Activated CD8-positive, alpha-beta memory T cell treated with anti-CD3 and anti-CD28 coated beads, Interleukin-2, amount 50 U/mL, for 48 hours (primary cell): Measurements from ENCODE around the gene AP1S2.

ENCODE experiments used
- DNase-seq: peaks from one replicate; pipeline ENCODE4 v3.0.0-alpha.2; 2020

The AP1S2 gene

DNA sequence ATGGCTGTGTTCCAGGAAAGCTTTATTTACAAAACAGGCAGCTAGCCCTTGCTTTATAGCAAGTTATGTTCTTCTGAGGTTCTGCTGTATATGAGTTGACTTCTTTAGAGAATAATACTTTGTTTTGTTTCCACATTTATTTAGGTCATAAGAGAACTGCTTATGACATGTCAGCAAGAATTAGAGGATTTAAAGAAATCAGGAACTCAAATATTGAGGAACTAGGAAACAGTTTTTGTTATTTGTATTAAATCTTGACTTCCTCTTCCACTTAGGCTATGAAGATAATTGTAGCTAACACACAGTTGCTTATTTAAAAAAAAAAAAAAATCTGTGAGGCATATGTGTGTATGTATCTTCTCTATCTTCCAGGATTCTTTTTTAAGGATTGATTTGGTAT lies 50.0 kb downstream of the AP1S2 start:
- DNase-seq: no peak

DNA sequence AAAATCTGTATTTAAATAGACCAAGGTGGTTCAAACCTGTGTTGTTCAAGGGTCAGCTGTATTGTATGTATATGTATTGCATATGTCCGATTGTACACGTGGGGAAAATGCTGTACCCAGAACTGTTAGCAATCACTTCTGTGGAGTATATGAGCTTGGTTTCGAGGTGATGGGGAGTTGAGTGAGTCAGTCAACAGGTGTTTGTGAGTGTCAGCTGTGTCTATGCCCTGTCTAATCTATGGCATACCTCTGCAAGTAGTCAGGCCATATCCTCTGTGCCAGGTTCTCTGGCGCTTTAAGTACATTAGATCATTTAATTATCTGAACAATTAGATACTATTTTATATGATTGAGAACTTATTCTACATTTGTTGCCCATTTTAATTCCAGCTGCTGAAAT lies 56.9 kb downstream of the AP1S2 start:
- no peak for DNase-seq

DNA sequence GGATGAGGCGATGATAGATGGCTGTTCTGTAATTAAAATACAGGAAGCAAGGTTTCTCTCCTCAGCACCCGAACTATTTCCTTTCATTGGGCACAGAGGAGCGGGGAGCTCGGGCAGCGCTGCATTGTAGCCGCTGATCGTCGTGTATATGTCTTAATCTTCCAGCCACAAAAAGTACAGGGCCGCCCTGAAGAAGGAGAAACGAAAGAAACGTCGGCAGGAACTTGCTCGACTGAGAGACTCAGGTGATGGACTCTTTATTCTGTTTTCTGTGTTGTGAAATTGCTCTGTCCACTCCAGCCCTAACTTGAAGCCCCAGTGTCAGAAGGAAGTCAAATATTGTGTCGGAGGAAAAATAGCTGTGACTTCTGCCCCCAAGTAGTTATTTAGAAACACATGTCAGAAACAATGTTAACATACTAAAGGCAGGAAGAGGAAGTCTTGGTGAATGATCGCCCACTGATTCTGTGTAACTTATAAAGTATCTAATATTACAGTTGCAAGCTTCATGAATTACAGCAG lies 63.8 kb downstream of the AP1S2 start:
- no peak for DNase-seq

DNA sequence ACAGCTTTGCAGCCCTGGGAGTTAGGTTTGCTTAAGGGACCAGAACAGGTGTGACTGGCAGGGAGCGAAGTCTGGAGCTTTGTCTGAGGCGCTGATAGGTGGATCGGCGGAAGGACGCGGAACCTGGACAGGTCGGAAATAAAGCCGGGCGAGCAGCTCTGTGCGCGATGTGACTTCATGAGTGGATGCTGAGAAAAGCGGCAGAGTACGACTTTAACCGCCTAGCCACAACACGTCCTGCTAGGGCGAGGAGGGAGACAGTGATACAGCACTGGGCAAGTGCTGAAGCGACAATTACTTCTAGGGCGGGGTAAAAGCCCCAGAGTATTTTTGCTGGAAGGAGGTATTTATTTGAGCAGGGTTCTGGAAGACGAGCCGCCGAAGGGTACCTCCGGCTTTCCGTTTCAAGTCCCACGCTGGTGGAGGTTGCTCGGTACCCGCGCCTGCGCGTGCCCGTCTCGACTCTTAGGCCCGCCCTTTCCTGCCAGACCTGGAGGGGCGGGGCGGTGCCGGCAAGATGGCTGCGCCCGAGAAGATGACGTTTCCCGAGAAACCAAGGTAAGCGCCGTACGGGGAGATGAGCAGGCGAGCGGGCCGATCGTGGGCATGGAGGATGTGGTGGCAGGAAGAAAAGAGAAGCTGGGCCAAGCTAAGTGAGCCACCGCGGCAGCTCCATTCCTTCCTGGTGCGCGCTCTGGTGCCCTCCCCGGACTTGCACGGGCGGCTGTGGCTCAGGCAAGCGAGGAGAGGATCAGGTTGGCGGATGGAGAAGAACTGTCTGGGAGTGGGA lies 64.4 kb downstream of the AP1S2 start, which contains the start of gene ZRSR2:
TSS of gene ZRSR2 (plus strand) at position 506 of the 790 bp plus-strand sequence. CDS start at position 518, 12 bp downstream.
- peak; percentile 86 for DNase-seq

DNA sequence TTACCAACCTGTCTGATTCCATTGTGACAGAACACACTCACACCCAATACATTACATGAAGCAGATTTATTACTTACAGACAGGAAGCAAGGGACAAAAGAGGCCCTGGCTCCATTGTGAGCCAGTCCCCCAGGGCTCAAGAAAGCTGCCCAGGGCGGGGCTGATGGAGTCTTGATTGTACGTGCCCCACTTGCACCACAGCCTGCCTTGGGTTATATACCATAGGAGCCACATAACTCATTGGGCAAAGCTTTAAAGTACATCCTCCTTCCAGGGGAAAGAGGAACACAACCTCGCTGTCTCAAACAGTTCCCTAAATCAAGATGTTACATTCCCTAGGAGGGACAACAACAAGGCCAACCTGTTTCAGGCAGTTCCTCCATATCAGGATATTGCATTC lies 67.7 kb downstream of the AP1S2 start:
- no peak for DNase-seq

DNA sequence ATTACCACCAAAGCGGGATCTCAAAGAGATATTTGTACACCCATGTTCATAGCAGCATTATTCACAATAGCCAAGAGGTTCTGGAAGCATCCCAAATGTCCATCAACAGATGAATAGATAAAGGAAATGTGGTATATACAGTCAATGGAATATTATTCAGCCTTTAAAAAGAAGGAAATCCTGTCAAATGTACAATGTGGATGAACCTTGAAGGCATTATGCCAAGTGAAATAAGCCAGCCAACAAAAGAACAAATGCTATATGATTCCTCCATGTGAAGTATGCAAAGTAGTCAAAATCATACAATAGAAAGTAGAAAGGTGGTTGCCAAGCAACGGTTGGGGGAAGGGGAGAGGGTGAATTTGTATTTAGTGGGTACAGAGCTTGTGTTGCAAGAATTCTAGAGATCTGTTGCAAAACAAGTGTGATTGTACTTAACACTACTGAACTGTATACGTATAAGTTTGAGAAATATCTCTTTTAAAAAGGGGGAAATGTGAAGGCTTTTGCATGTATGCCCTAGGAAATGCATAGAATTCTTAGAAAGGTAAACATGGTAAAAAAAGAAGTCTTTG lies 69.3 kb downstream of the AP1S2 start:
- no peak for DNase-seq

DNA sequence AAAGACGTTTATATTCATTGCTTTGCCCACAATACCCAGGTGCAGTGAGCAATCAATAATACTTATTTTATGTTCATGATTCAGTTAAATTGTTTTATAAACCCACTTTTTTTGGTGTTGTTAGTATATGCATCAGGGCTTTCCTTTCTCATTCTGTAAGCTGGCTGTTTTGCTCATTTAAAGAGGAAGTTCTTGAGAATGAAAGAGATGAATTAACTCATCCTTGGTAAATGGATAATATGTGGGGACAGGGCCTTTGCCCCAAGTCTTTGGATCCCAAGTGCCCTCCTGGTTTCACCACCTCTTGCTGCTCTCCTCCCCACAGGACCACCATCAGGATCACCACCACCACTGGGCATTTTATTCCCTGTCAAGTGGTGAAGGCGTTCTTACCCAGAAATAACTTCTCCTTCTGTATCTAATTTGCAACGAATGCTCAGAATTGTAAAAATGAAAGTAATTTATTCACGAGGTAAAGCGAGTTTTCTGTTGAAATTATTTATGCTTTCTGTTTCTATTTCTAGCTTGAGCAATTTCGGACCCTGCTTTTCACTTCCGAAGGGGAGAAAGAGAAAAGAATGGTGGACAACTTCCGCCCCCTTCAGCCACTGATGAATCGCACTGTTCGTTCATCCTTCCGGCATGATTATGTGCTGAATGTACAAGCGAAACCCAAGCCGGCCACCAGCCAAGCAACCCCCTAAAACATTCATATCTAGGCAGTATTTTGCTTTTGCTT lies 72.5 kb downstream of the AP1S2 start:
- DNase-seq: no peak
